Kidney (tissue), 14 donors: ENCODE measurements around the gene RPIA. TPM values are rescaled to one million over a fixed set of nuclear protein-coding genes. Genes with fewer than 3 reads are reported as not detected.

ENCODE experiments used
- DNase-seq, 5 donors: peaks; one replicate each; pipeline ENCODE4 v3.0.0-alpha.2; 2013 to 2020
- FAIRE-seq: peaks from 2 replicates; lab custom pipeline; 2012; peaks lifted over from hg19 to GRCh38; lab: Jason Lieb, UNC
- H3K27ac ChIP-seq, 2 donors: one replicate each; pipeline ENCODE4 v1.7.0; 2013; ENCODE audit warnings: low read depth in 2 of 2, low read length in 2 of 2, inconsistent platforms in 1 of 2
- H3K27me3 ChIP-seq: one replicate; pipeline ENCODE4 v1.7.1; 2013; ENCODE audit warnings: low read length, inconsistent platforms; ENCODE audit not compliant: control insufficient read depth, insufficient read depth
- H3K36me3 ChIP-seq, 3 donors: one replicate each; pipeline versions ENCODE4 v1.7.0 to v1.7.1; 2013; ENCODE audit warnings: low read length in 3 of 3, control low read depth in 1 of 3, inconsistent platforms in 1 of 3; ENCODE audit not compliant: insufficient read depth in 3 of 3, control insufficient read depth in 2 of 3
- H3K4me1 ChIP-seq, 3 donors: one replicate each; pipeline versions ENCODE4 v1.7.0 to v1.7.1; 2013; ENCODE audit warnings: low read length in 3 of 3, inconsistent platforms in 1 of 3, low read depth in 1 of 3; ENCODE audit not compliant: control insufficient read depth in 2 of 3, insufficient read depth in 2 of 3
- H3K4me3 ChIP-seq, 3 donors: one replicate each; pipeline versions ENCODE4 v1.7.0 to v1.8.1; 2013; ENCODE audit warnings: low read length in 3 of 3, control low read depth in 1 of 3, inconsistent platforms in 1 of 3
- H3K9ac ChIP-seq, 3 donors: one replicate each; pipeline versions ENCODE4 v1.7.0 to v1.7.1; 2013; ENCODE audit warnings: low read length in 3 of 3, control low read depth in 1 of 3, inconsistent platforms in 1 of 3
- H3K9me3 ChIP-seq, 3 donors: one replicate each; pipeline versions ENCODE4 v1.7.0 to v1.7.1; 2013; ENCODE audit warnings: low read length in 3 of 3, control low read depth in 1 of 3, inconsistent platforms in 1 of 3; ENCODE audit not compliant: control insufficient read depth in 2 of 3, insufficient read depth in 1 of 3
- CTCF ChIP-seq: IDR thresholded peaks from 3 replicates; pipeline ENCODE4 v1.5.1; 2012; ENCODE audit warnings: mild to moderate bottlenecking, moderate library complexity, borderline replicate concordance; ENCODE audit not compliant: insufficient read depth; ENCODE audit errors: extremely low read depth
- intact Hi-C: fragments of 100-400 bp; cut with DNase I; formaldehyde crosslinking; loops from one replicate; pipeline ENCODE4 v1.11.1; 2022
- polyA plus RNA-seq: library from polyadenylated mRNA; stranded (reverse); fragments of 350-450 nt; fragmentation: Illumina TruSeq; extraction: RNeasy Lipid Tissue Mini Kit (QIAGEN cat#74804); gene quantifications from one replicate; pipeline ENCODE4 v1.2.3, GENCODE V29; 2014; ENCODE audit warnings: low read depth, low replicate concordance; ENCODE audit not compliant: insufficient read depth
- total RNA-seq: library from RNA; stranded (reverse); fragmentation: NEBNext Ultra II Directional; extraction: Animal tissue kit (Norgen Biotek cat#: 25700); gene quantifications from one replicate; pipeline ENCODE4 v1.2.1, GENCODE V29; 2021
- donor health status: control.
- donor health status: control.
- donor health status: control.
- donor health status: control.
- donor health status: control.
- donor health status: DM: yes; HTN: yes; CAD: no.
- donor health status: Normal renal cell carcinoma (clear cell type).

RPIA gene
- total and polyA plus RNA-seq, 2 donors from 2014 or later = 11.4 to 15.7 TPM

GRCh38 chr2:88735853-88736252 is 44.4 kb downstream of the RPIA start:
- no peaks in the 10 kb centered on the region for H3K9me3 ChIP-seq
- FAIRE-seq (no peak), DNase-seq (no peak)
- peaks cover 4 to 13% (median 13%) of the 10 kb centered on the region in 3 donors for H3K36me3 ChIP-seq
- H3K9ac ChIP-seq = no peak overlapping the region
- intact Hi-C loops = no loop called here
- H3K4me1 ChIP-seq = no peaks in the 10 kb centered on the region
- H3K4me3 ChIP-seq = no peak overlapping the region
- no peak overlapping the region for H3K27ac ChIP-seq
- no peak for TF ChIP-seq CTCF
- no peaks in the 10 kb centered on the region for H3K27me3 ChIP-seq

DNA sequence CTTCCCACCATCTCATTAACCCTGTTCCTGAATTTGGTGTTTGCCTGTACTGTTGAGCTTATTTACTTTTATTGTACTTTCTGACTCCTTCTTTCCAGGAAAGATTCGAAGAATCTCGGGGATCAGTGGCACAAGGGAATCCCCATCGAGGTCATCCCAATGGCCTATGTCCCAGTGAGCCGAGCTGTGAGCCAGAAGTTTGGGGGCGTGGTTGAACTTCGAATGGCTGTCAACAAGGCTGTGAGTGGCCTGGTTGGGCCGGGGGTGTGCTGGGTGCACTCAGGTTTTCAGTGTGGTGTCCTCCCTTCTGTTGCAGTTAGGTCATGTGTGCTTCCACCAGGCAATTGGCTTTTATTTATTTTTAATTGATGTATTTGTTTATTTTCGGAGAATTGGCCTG is 45.0 kb downstream of the RPIA start:
- H3K27me3 ChIP-seq = no peaks in the 10 kb centered on the region
- H3K4me3 ChIP-seq = no peak overlapping the region
- no peaks in the 10 kb centered on the region for H3K4me1 ChIP-seq
- no peak overlapping the region for H3K9ac ChIP-seq
- H3K36me3 ChIP-seq = peaks cover 6 to 13% (median 13%) of the 10 kb centered on the region in 3 donors
- FAIRE-seq (no peak), DNase-seq (no peak)
- intact Hi-C loops = no loop called here
- H3K27ac ChIP-seq = no peak overlapping the region
- no peak for TF ChIP-seq CTCF
- no peaks in the 10 kb centered on the region for H3K9me3 ChIP-seq

GRCh38 chr2:88737385-88737784 is 45.9 kb downstream of the RPIA start:
- DNase-seq = peak in 2 of 5 donors; percentile 15 to 37

More at GRCh38 chr2:88737385-88737784, 45.9 kb downstream of the RPIA start:
- H3K4me1 ChIP-seq = no peaks in the 10 kb centered on the region
- FAIRE-seq = no peak
- intact Hi-C loops = no loop called here
- peaks cover 8 to 13% (median 13%) of the 10 kb centered on the region in 3 donors for H3K36me3 ChIP-seq
- no peak for TF ChIP-seq CTCF
- H3K4me3 ChIP-seq = no peak overlapping the region
- no peaks in the 10 kb centered on the region for H3K9me3 ChIP-seq
- no peak overlapping the region for H3K9ac ChIP-seq
- peak overlapping the region in 1 of 2 donors; percentile 66 for H3K27ac ChIP-seq
- no peaks in the 10 kb centered on the region for H3K27me3 ChIP-seq
